NB4 (cell line): Measurements from ENCODE around the gene MTHFS.
"Not testable (repeated sequence)": the region's sequence is repeated elsewhere in the genome, so short reads cannot be mapped to it uniquely, and the experiment has no call there.

Experiments
- MYC ChIP-seq: IDR thresholded peaks from 2 replicates; pipeline ENCODE4 v1.6.1; 2011; ENCODE audit warnings: low read depth, low read length
- POLR2A ChIP-seq: IDR thresholded peaks from 2 replicates; pipeline ENCODE4 v1.6.1; 2011; ENCODE audit warnings: mild to moderate bottlenecking; ENCODE audit not compliant: insufficient read length; ENCODE audit errors: extremely low read depth
- TF ChIP-seq, protein P1 (sequence below): IDR thresholded peaks from one replicate; pipeline ENCODE4 v1.5.1; 2012; ENCODE audit warnings: low read depth, low read length
- TF ChIP-seq, protein P2 (sequence below): IDR thresholded peaks from 2 replicates; pipeline ENCODE4 v1.6.1; 2011; ENCODE audit warnings: low read depth, low read length

DNA sequence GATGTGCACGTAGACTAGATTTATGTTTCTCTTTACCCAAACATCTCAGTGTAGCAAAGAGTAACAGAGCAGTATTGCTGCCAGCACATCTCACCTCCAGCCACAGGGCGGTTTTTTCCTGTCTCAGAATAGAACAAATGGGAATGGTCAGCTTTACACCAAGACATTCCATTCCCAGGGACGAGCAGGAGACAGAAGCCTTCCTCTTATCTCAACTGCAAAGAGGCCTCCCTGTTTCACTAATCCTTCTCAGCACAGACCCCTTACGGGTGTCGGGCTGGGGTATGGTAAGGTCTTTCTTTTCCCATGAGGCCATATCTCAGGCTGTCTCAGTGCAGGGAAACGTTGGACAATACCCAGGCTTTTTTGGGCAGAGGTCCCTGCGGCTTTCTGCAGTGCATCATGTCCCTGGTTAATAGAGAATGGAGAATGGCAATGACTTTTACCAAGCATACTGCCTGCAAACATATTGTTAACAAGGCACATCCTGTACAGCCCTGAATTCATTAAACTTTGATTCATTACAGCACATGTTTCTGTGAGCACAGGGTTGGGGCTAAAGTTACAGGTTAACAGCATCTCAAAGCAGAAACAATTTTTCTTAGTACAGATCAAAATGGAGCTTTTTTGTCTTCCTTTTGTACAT is 38.9 kb upstream of the MTHFS start:
- TF ChIP-seq, protein P1, sequence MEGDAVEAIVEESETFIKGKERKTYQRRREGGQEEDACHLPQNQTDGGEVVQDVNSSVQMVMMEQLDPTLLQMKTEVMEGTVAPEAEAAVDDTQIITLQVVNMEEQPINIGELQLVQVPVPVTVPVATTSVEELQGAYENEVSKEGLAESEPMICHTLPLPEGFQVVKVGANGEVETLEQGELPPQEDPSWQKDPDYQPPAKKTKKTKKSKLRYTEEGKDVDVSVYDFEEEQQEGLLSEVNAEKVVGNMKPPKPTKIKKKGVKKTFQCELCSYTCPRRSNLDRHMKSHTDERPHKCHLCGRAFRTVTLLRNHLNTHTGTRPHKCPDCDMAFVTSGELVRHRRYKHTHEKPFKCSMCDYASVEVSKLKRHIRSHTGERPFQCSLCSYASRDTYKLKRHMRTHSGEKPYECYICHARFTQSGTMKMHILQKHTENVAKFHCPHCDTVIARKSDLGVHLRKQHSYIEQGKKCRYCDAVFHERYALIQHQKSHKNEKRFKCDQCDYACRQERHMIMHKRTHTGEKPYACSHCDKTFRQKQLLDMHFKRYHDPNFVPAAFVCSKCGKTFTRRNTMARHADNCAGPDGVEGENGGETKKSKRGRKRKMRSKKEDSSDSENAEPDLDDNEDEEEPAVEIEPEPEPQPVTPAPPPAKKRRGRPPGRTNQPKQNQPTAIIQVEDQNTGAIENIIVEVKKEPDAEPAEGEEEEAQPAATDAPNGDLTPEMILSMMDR = not testable (repeated sequence)
- not testable (repeated sequence) for TF ChIP-seq POLR2A, MYC
- TF ChIP-seq, protein P2, sequence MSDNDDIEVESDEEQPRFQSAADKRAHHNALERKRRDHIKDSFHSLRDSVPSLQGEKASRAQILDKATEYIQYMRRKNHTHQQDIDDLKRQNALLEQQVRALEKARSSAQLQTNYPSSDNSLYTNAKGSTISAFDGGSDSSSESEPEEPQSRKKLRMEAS = not testable (repeated sequence)
